HG02970 (cell line): Measurements from ENCODE around the gene TMEM222.

ENCODE experiments used
- ATAC-seq: cut with Tn5 transposase; IDR thresholded peaks from one replicate; pipeline ENCODE4 v1.9.1; 2021; ENCODE audit warnings: mild to moderate bottlenecking, moderate library complexity, moderate number of reproducible peaks; ENCODE audit not compliant: unreplicated experiment, low FRiP score

The TMEM222 gene

GRCh38 chr1:27339213-27339612 lies 17.2 kb downstream of the TMEM222 start:
- no peak for ATAC-seq

GRCh38 chr1:27341525-27342252 lies 19.7 kb downstream of the TMEM222 start, which contains the start of gene SYTL1:
Gene SYTL1 (plus strand): TSS chr1:27342022. CDS start chr1:27345335, 3,313 bp downstream.
- ATAC-seq: no peak

- ATAC-seq: no peak
Observed at GRCh38 chr1:27342391-27342777, 20.4 kb downstream of the TMEM222 start.

- ATAC-seq: no peak
Observed at GRCh38 chr1:27342778-27343638, 21.0 kb downstream of the TMEM222 start.

- ATAC-seq: no peak
Observed at GRCh38 chr1:27343639-27344025, 21.7 kb downstream of the TMEM222 start.

GRCh38 chr1:27345272-27345671 lies 23.3 kb downstream of the TMEM222 start:
- no peak for ATAC-seq

GRCh38 chr1:27346357-27346756 lies 24.4 kb downstream of the TMEM222 start:
- no peak for ATAC-seq

GRCh38 chr1:27346991-27347624 lies 25.1 kb downstream of the TMEM222 start:
- no peak for ATAC-seq

GRCh38 chr1:27348861-27349783 lies 27.2 kb downstream of the TMEM222 start:
- no peak for ATAC-seq

GRCh38 chr1:27349784-27350662 lies 28.1 kb downstream of the TMEM222 start:
- no peak for ATAC-seq

- no peak for ATAC-seq
Observed at GRCh38 chr1:27350663-27351540, 28.9 kb downstream of the TMEM222 start.

- ATAC-seq: no peak
Observed at GRCh38 chr1:27351541-27352107, 29.7 kb downstream of the TMEM222 start.

GRCh38 chr1:27353166-27353565 lies 31.2 kb downstream of the TMEM222 start:
- no peak for ATAC-seq

- ATAC-seq: no peak
Observed at GRCh38 chr1:27353629-27354028, 31.7 kb downstream of the TMEM222 start.

- ATAC-seq: no peak
Observed at GRCh38 chr1:27355683-27356082, 33.7 kb downstream of the TMEM222 start.

- no peak for ATAC-seq
Observed at GRCh38 chr1:27356277-27356618, 34.3 kb downstream of the TMEM222 start.

GRCh38 chr1:27356619-27357280 lies 34.8 kb downstream of the TMEM222 start:
- ATAC-seq: no peak
